ENCODE results near the gene DLGAP1.

The DLGAP1 gene

GRCh38 chr18:4143585-4143984 is 311.5 kb downstream of the DLGAP1 start:
- no peak for DNase-seq

GRCh38 chr18:4142876-4143275 is 312.2 kb downstream of the DLGAP1 start:
- no peak for DNase-seq

- no peak for DNase-seq
These were observed 320.4 kb downstream of the DLGAP1 start for GRCh38 chr18:4134700-4135099.

DNA sequence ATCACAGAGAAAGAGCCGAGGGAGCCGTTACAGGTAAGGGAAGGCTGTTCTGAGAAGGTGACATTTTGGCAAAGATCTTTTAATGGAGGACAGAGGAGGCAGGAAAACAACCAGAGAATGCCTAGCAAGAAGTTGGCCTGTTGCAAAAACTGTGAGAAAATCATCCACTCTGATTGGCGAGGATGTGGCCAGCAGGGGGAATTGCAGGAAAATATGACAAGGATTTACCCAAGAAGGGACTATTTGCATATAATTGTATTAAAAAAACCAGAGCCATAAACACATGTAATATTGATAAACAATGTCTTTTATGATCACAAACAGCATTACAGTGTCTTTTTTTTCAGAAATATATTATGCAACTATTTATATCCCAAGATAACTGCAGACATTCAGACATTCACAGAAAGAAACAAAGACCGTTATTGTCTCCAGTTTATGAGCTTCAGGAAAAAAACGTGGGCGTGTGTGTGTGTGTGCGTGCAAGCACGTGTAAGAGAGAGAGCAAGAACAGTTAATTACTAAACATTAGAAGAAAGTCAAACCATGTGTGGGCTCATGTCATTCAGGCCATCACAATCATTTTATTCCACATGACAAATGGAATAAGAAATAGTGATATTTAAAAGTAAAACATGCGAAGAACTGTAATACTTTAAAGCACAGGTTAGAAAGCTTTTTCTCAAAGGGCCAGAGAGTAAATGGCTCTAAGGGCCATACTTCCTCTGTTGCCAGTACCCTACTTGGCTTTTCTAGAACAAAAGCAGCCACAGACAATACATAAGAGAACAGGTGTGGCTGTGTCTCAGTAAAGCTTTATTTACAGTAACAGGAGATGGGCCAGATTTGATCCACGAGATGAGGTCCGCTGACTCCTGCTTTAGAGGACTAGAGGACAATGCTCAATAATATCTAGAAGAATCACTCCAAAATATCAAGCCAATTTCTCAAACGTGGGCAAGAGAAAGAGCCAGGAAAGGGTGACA is 324.1 kb downstream of the DLGAP1 start:
- no peak for DNase-seq

- DNase-seq: no peak
These were observed 328.2 kb downstream of the DLGAP1 start for GRCh38 chr18:4126939-4127338.

GRCh38 chr18:4125627-4126230 is 329.4 kb downstream of the DLGAP1 start:
- no peak for DNase-seq

GRCh38 chr18:4125224-4125623 is 329.9 kb downstream of the DLGAP1 start:
- DNase-seq: no peak

DNA sequence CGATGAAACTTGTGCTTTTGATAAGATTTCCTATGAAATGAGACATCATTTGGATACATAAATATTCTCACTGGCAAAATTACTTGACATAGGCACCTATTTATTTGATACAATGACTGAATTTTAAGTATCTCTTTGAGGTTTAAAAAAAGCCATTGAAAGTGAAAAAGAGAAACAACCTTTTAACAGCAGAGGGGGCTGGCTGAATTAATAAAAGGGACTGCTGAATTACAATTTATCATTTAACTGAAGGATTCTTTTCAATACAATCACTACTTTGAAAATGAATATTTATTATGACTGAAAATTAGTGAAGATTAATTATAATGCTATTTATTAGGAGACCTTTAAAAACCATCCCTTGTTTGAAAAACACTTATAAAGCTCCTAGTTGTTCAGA is 335.3 kb downstream of the DLGAP1 start:
- no peak for DNase-seq

DNA sequence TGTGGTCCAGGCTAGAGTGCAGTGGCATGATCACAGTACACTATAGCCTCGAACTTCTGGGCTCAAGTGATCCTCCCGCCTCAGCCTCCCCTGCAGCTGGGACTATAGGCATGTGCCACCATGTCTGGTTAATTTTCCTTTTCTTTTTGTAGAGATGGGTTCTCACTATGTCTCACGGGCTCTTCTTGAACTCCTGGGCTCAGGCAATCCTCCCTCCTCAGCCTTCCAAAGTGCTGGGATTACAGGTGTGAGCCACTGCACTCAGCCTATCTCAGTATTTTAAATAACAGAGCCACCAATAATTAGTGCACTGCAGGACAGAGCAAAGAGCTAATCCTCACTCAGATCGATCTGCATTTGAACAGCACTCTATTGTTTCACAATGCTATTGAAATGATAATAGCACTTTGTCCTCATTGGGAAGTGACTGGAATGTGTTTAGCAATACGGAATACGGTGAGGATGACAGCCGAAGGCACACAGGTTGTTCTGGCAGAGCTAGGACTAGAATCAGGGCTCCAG is 335.9 kb downstream of the DLGAP1 start:
- no peak for DNase-seq

DNA sequence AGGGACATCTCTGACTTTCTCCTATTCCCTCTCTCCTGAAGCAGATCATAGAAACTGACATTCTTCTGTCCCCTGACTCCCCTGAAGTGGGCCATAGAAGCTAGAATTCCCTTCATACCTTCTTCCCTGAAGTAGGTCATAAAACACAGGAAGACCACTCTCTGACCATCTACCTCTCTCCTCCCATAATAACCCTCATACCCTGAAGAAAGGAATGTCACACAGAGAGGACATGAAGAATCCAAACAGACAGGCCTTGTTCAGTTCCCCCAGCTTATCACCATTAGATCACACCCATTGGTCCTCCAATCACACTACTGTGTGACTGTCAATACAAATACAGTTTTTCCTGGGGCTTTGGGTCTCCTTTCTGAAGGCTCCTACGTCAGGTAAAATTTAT is 347.1 kb downstream of the DLGAP1 start:
- no peak for DNase-seq

DNA sequence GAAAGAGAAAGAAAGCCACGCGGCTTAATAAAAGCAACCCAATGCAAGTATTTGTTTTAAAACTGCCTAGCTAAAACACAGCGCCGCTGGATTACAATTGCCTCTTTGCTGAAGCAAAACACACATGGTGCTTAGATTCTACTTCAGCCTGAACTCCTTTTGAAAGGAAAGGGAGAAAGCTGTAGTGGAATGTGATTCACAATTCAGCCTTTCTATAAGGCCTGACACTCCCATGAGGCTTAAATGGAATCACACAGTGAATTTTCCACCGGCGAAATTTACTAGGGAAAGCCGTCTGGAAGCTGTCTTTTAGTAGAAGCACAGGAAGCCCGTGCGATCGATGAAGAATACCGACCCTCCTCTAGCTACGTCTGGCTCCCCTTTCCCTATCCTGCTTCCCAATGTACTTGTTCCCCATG is 348.0 kb downstream of the DLGAP1 start:
- no peak for DNase-seq

DNA sequence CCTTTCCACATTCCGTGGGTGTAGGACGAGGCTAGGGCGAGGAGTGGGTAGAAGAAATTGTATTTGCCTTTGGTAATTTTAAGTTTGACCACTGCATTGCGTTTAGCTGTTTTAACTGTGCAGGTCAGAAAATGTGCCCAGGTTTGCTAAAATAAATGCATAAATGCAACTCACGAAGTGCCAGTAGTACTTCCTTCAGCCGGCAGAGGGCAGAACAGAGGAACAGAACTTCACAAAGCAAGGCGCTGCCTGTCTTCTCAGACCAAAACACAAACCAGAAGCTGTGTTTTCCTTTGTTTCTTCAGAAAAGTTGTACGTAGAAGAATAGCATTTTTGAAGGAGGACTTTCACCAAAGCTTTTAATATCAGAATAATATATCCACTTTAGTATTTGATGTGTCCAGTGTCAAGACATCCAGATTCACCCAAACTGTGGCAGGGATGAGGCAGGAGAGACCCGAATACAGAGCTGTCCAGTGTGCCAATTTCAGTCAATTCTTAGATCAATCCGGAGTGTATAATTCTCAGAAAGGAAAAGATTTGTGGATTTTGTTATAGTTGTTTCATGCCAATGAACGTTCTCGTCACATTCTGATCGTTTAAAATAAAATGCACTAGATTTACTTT is 348.6 kb downstream of the DLGAP1 start:
- peak; percentile 67 for DNase-seq

DNA sequence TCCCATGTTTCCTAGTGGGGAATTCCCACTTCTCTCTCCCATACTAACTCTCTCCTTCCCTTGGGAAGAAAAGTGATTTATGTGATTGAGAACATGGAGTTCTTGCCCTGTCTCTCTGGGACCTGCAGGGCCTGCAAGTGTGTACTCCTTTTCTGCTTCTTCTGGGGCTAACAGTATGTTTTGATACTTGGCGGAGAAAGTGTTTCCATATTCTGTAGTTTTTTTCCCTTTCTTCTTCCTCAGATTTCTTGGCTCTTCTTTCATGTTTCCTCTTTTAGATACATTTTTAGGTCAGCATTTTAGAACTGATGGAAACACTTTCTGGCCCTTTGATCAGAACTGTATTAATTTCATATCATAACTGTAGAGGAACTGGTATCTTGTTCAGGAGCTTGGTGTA is 352.2 kb downstream of the DLGAP1 start:
- no peak for DNase-seq

- DNase-seq: peak; percentile 69
These were observed 354.1 kb downstream of the DLGAP1 start for GRCh38 chr18:4101009-4101408.

GRCh38 chr18:4096486-4096885 is 358.6 kb downstream of the DLGAP1 start:
- DNase-seq: no peak

DNA sequence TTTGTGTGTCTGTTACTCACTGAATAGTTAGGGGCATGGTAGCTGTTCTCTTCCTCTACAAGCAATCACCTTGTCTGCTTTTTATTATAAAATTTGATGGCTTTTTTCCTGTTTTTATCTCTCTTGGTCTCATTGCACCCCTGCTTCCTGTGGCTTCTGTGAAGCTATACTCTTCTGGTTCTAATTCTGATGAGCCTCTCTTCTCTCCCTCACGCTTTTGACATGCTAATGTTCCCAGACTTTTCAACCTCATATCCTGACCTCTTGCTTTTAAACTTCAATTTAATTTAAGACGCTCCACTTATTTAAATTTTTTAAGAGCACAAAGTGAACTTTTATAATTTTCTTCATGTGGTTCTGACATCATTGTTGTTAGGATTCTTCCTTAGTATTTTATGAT is 361.4 kb downstream of the DLGAP1 start:
- DNase-seq: no peak

- no peak for DNase-seq
These were observed 370.7 kb downstream of the DLGAP1 start for GRCh38 chr18:4084382-4084900.

GRCh38 chr18:4078246-4078645 is 376.9 kb downstream of the DLGAP1 start:
- no peak for DNase-seq

DNA sequence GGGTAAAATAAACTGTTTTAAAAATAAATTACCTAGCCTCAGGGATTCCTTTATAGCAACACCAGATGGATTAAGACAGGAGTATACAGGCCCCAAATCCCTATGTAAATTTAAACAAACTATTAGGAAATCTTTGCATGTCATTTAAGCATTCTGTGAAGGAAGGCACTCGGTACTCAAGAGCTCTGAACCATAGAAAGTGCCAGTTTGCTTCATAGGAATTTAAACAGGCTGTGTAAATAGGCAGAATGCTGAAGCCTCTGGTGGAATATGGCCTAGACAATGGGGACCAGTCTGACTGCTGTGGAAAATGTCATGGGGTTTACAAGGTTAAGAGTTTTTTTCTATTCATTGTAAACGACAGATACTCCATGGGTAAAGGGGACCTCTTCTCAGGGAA is 377.4 kb downstream of the DLGAP1 start:
- DNase-seq: no peak

DNA sequence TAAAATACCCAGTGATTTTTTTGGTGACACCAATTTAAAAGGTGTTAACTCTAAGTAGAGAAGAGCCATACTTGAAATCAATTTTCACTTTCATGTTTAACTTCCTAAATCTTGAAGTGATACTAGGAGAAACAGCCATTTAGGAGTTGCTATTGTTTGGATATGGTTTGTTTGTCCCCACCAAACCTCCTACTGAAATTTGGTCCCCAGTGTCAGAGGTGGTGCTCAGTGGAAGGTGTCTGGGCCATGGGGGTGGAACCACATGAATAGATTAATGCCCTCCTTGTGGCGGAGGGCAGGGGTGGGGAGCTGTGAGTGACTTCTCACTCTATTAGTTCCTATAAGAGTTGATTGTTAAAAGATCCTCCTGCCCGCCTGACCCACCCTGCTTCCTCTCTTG is 377.9 kb downstream of the DLGAP1 start:
- DNase-seq: no peak

DNA sequence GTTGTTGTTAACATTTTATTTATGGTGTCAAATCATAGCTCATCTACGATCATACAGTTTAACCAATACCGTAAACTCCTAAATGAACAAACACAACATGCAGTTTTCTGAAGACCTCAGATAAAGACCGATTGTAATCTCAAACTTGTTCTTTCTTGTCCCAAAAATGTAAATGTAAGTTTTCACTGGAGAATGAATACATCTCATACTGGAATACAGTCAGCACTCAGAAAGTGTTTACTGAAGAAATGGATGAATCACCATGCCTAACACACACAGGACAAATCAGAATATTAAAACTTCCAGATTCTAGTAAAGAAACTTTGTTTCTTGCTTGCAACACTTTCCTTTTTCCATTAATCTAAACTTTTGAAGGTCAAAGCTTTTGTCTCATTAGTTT is 380.5 kb downstream of the DLGAP1 start:
- DNase-seq: no peak

GRCh38 chr18:4069183-4069582 is 385.9 kb downstream of the DLGAP1 start:
- no peak for DNase-seq

GRCh38 chr18:4068552-4069158 is 386.5 kb downstream of the DLGAP1 start:
- DNase-seq: peak; percentile 59
